ENCODE measurements around the gene HPS4. TPM values are rescaled to one million over a fixed set of nuclear protein-coding genes. Genes with fewer than 3 reads are reported as not detected.
A peak's percentile ranks its signal among the peaks of the same experiment; 100 is the strongest.
"Not testable (repeated sequence)": the region's sequence is repeated elsewhere in the genome, so short reads cannot be mapped to it uniquely, and the experiment has no call there.

HPS4 gene
- 42.2 TPM for total RNA-seq

- peak; percentile 97 for ATAC-seq
- peak; percentile 93 for DNase-seq (ENCODE audit: low spot score)
- intact Hi-C loops (cut with DNase I), result no loop called here
Measured at GRCh38 chr22:26483439-26484359, at the start of gene HPS4, which contains the start of gene SRRD. Gene HPS4, minus strand, starts transcription at chr22:26483783. Its CDS starts 2,021 bp downstream, at chr22:26481762. Gene SRRD, plus strand, starts transcription at chr22:26483877. Its CDS starts 14 bp downstream, at chr22:26483891.

GRCh38 chr22:26529345-26529744 lies 45.8 kb upstream of the HPS4 start:
- DNase-seq (ENCODE audit: low spot score), result no peak
- intact Hi-C loops (cut with DNase I), result no loop called here
- ATAC-seq, result peak; percentile 60

- DNase-seq (ENCODE audit: low spot score); ATAC-seq; intact Hi-C loops (cut with DNase I): not testable (repeated sequence)
Measured at GRCh38 chr22:26528518-26528917, 44.9 kb upstream of the HPS4 start.

DNA sequence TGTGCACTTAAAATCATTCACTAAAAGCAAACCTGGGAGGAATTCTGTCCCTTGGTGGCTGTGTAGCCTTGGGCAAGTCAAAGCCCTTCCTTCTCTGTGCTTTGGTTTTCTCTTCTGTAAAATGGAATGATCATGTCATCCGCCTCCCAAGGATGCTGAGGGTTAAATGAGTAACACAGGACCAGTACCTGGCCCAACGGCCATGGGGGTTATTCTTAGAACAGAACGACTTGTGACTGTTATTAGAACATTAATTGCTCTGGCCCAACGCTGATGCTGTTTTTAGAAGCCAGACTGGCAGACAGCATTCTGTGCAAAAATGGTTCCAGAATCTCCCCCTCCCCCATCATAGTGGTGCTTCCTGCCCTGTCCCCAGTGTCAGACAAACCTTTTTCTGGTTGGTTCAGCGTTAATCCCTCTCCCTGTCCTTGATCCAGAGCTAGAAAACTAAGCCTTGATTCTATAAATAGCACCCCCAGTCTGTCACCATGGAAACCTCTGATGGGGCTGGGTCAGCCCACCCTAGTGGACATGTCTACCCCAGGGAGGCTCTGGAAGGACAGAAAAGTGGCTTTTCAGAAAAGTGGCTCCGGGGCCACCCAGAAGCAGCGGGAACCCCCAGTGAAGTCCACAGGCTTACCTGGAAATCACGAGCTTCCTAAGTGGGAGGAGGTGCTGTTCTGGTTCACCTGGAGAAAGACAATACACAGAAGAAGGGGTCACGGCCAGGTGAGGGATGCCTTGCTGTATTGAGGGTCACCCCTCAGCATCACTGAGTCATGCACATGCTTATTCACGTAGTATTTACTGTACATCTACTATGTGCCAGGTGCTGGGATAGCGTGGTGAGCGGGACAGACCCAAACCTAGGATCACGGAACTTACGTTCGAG lies 44.2 kb upstream of the HPS4 start:
- ATAC-seq (no peak), DNase-seq (ENCODE audit: low spot score) (no peak)
- intact Hi-C loops (cut with DNase I), result no loop called here

DNA sequence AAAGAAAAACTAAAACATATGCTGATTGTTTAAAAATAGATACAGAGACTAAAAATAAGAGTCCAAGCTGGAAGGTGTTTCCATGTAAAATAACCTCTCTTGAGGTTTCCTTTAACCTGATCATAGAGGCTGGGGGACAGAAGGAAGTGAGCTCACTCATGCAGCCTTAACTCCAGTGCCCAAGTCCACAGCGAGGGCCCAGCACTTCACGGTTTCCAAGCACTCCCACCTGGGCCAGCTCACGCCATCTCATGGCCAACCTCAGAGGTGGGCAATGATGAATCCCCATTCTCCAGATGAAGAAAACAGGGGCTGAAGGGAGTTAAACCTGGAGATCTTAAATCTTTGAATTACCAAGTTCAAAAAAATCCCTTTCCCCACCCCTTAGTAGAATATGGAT lies 43.6 kb upstream of the HPS4 start:
- intact Hi-C loops (cut with DNase I), result no loop called here
- ATAC-seq, result no peak
- DNase-seq (ENCODE audit: low spot score), result no peak

DNA sequence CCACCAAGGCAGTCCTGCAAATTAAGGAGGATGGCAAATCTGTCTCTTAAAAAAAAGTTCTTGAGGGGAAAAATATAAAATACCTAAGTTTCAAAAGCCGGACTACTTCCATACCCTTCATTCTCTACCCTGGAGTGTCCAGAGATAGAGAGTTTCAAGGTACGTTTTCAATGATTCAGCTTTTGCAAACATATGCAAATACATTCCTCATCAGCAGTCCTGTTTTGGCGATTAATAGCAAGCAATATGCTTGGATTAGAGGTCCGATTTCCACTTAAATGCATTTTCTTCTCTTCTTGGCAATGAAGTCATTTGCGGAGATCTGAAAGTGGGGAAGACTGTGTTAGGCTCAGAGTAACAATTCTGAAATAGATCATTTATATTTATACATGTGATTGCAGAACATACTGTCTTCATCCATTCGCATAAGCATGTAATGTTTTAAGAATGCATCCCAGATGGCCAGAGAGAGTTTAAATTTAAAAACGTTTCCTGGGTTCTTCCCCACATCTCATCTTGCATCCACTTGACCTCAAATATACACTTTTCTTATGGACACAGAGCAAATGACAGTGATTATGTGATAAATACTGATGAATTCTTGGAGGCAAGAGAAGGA lies 42.5 kb upstream of the HPS4 start:
- intact Hi-C loops (cut with DNase I), result no loop called here
- ATAC-seq (no peak), DNase-seq (ENCODE audit: low spot score) (no peak)

- ATAC-seq, result no peak
- intact Hi-C loops (cut with DNase I), result no loop called here
- no peak for DNase-seq (ENCODE audit: low spot score)
Measured at GRCh38 chr22:26524870-26525269, 41.3 kb upstream of the HPS4 start.

GRCh38 chr22:26522592-26522991 lies 39.0 kb upstream of the HPS4 start:
- no peak for ATAC-seq
- intact Hi-C loops (cut with DNase I), result no loop called here
- DNase-seq (ENCODE audit: low spot score), result no peak

DNA sequence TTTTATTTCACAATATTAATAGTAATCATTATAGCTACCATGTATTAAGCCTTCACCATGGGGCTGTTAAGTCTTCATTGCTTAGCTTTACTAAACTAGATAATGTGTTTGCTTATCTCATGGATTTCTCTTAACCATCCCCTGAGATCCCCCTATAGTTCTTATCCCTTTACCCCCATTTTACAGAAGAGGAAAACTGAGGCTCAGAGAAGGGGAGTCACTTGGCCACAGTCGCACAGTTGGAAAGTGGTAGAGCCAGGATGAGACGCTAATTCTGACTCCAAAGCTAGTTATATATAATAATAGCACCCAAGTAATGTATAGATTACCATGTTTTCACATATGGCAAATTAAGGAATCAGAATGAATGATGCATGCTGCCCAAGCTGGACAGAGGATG lies 38.4 kb upstream of the HPS4 start:
- ATAC-seq (no peak), DNase-seq (ENCODE audit: low spot score) (no peak)
- intact Hi-C loops (cut with DNase I), result no loop called here

DNA sequence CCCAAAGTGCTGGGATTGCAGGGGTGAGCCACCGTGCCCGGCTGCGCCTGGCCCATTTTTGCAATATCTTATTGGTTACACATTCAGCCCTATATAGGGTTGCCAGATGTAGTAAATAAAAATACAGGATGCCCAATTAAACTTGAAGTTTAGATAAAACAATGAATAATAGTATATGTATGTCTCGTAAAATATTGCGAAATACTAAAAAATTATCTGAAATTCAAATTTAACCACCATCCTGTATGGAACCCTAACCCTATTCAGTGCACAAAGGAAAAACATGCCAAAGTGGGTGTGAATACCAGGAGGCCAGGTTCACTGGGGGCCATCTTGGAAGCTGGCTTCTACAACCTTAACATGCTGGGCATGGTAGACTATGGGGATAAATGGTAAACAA lies 33.8 kb upstream of the HPS4 start:
- no peak for ATAC-seq
- no peak for DNase-seq (ENCODE audit: low spot score)
- intact Hi-C loops (cut with DNase I), result no loop called here

DNA sequence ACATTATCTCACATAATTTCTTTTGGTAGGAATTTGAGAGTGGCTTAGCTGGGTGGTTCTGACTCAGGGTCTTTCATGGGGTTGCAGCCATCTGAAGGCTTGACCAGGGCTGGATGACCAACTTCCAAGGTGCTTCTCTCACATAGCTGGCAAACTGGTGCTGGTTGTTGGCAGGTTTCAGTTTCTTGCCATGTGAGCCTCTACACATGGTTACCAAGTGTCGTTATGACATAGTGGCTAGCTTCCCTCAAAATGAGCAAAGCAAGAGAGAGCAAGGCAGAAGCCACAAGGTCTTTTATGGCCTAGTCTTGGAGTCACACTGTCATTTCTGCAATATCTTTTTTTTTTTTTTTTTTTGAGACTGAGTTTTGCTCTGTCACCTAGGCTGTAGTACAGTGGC lies 32.9 kb upstream of the HPS4 start:
- DNase-seq (ENCODE audit: low spot score) (no peak), ATAC-seq (no peak)
- intact Hi-C loops (cut with DNase I), result no loop called here

- intact Hi-C loops (cut with DNase I), result no loop called here
- DNase-seq (ENCODE audit: low spot score) (no peak), ATAC-seq (no peak)
Measured at GRCh38 chr22:26515931-26516330, 32.3 kb upstream of the HPS4 start.

DNA sequence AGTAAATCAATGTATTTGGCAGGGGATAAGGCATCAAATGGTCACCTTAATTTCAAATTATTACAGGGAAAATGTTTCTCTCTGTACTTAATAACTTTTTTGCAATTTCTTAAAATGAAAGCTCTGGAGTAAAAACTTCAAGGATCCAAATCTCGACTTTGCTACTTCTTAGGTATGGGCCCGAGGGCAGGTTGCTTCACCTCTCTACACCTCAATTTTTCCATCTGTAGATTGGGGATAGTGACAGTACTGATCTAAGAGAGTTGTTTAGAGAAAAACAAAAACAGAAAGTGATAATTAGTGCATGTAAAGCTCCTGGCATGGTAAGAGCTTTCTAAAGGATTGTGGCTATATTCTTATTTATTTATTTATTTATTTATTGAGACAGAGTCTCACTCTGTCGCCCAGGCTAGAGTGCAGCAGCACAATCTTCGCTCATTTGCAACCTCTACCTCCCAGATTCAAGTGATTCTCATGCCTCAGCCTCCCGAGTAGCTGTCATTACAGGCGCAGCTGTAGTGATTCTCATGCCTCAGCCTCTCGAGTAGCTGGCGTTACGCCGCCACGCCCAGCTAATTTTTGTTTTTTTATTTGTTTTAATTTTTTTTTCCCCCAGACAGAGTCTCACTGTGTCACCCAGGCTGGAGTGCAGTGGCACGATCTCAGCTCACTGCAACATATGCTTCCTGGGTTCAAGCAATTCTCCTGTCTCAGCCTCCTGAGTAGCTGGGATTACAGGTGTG lies 31.0 kb upstream of the HPS4 start:
- DNase-seq (ENCODE audit: low spot score) (no peak), ATAC-seq (no peak)
- intact Hi-C loops (cut with DNase I), result no loop called here

DNA sequence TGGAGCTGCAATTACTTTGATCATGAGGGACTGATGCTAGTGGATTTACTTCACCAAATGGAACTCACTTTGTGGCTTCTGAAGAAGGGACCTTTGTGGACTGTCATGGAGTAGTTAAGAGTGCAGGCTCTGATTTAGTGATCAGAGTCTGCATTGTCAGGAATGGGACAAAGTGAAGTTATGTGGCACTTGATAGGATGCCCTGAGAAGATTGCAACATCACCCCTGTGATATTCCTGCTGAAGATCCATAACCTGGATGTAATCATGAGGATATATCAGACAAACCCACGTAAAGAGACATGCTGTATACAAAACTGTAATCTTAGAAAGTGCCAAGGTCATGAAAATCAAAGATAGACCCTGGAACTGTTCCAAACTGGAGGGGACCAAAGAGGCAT lies 30.3 kb upstream of the HPS4 start:
- no peak for DNase-seq (ENCODE audit: low spot score)
- no peak for ATAC-seq
- intact Hi-C loops (cut with DNase I), result no loop called here

GRCh38 chr22:26512149-26512793 lies 28.7 kb upstream of the HPS4 start, which contains the start of gene TFIP11:
Gene TFIP11, minus strand, starts transcription at chr22:26512473. Its CDS starts 2,201 bp downstream, at chr22:26510272.
- ATAC-seq, result peak; percentile 100
- intact Hi-C loops (cut with DNase I), result no loop called here

GRCh38 chr22:26508148-26508547 lies 24.6 kb upstream of the HPS4 start:
- ATAC-seq, result no peak

More at GRCh38 chr22:26512149-26512793, 28.7 kb upstream of the HPS4 start, which contains the start of gene TFIP11:
- peak; percentile 96 for DNase-seq (ENCODE audit: low spot score)

DNA sequence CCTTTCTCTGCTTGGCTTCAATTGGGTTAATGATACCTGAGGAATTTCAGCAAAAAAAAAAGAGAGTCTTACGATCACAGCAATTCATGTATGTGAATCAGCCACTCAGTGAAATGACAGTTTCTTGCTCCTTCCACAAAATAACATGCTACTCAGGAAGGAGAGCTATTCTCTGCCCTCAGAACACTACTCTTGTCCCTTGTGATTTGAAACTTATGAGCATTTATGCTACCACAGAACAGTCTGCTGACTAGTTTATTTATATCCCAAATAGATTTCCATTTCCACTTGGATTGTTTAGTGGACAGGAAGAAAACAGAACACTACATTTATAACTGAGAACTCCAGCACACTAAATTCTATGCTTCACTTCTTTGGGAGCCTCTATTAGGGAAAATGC lies 20.2 kb upstream of the HPS4 start:
- ATAC-seq, result no peak
- DNase-seq (ENCODE audit: low spot score), result no peak
- intact Hi-C loops (cut with DNase I), result no loop called here

More at GRCh38 chr22:26508148-26508547, 24.6 kb upstream of the HPS4 start:
- intact Hi-C loops (cut with DNase I), result no loop called here
- DNase-seq (ENCODE audit: low spot score), result no peak
